ENCODE measurements around the gene CAMK1G. TPM values are rescaled to one million over a fixed set of nuclear protein-coding genes. Genes with fewer than 3 reads are reported as not detected.

The CAMK1G gene
- total and polyA plus RNA-seq, 12 donors = 0.11 to 0.71 (median 0.21) TPM; not detected in 9

DNA sequence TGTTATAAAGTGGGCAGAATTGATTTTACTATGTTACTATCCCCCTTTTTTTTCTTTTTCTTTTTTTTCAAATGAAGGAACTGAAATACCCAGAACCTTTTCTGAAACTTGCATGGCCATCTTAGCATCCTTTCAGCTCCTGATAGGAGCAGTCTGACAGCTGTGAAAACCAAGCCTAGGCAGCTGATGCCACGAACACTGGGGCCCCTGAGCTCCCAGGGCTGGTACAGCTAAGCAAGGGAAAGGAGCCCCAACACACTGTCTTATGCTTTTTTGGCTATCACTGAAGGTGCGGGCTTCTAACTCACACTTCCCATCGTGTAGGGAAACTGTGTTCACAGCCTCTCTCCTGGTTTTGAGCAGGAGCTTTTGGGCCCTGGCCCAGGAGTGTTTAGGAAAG, 23.0 kb upstream of the CAMK1G start:
- H3K36me3 ChIP-seq = no peaks in the 10 kb centered on the region
- H3K9me3 ChIP-seq = no peaks in the 10 kb centered on the region
- intact Hi-C loops (cut with DNase I) = loop anchor here in 6 of 10 donors (5.0 to 10.0 kb wide), 3 partner anchors 206 to 356 kb away; no protein-coding TSS in a partner anchor
- ATAC-seq (no peak), DNase-seq (no peak)
- TF ChIP-seq, protein P1, sequence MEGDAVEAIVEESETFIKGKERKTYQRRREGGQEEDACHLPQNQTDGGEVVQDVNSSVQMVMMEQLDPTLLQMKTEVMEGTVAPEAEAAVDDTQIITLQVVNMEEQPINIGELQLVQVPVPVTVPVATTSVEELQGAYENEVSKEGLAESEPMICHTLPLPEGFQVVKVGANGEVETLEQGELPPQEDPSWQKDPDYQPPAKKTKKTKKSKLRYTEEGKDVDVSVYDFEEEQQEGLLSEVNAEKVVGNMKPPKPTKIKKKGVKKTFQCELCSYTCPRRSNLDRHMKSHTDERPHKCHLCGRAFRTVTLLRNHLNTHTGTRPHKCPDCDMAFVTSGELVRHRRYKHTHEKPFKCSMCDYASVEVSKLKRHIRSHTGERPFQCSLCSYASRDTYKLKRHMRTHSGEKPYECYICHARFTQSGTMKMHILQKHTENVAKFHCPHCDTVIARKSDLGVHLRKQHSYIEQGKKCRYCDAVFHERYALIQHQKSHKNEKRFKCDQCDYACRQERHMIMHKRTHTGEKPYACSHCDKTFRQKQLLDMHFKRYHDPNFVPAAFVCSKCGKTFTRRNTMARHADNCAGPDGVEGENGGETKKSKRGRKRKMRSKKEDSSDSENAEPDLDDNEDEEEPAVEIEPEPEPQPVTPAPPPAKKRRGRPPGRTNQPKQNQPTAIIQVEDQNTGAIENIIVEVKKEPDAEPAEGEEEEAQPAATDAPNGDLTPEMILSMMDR (IDR thresholded peaks at IDR 0.05) = no peak
- H3K27ac ChIP-seq = no peak overlapping the region
- H3K4me3 ChIP-seq = no peak overlapping the region
- 73 to 78% methylated on average over 3 of the region's 3 CpGs for WGBS, 2 donors
- H3K27me3 ChIP-seq = peaks cover 0 to 21% (median 9%) of the 10 kb centered on the region in 7 donors
- H3K4me1 ChIP-seq = no peaks in the 10 kb centered on the region

DNA sequence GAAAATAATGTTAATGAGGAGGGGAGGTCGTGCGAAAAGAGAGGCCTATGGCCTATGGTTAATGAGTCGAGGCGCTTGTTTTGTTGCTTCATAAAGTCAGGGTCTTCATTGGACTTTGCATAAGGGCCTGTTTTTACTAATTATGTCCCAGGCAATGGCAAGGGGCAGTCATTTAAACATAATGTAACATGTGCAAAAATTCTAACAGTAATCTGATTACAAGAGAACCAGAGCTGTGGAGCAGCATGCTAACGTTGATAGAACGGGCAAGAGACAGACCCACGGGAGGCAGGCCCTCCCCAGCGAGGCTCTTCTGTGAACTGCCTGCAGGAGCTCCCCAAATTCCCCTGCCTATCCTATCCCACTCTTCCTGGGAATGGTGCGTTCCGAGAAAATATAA, 22.6 kb upstream of the CAMK1G start:
- DNase-seq = no peak
- Histone ChIP-seq H3K27me3 (peaks cover 0 to 25% (median 12%) of the 10 kb centered on the region in 7 donors), H3K4me1 (no peaks in the 10 kb centered on the region), H3K4me3 (no peak overlapping the region), H3K27ac (no peak overlapping the region), H3K36me3 (no peaks in the 10 kb centered on the region), H3K9me3 (no peaks in the 10 kb centered on the region)
- intact Hi-C loops (cut with DNase I) = loop anchor here in 6 of 10 donors (5.0 to 10.0 kb wide), 3 partner anchors 206 to 356 kb away; no protein-coding TSS in a partner anchor
- TF ChIP-seq, protein P1 (IDR thresholded peaks at IDR 0.05) = no peak
- WGBS, 2 donors = 91% methylated on average over 10 of the region's 10 CpGs
- ATAC-seq = no peak

DNA sequence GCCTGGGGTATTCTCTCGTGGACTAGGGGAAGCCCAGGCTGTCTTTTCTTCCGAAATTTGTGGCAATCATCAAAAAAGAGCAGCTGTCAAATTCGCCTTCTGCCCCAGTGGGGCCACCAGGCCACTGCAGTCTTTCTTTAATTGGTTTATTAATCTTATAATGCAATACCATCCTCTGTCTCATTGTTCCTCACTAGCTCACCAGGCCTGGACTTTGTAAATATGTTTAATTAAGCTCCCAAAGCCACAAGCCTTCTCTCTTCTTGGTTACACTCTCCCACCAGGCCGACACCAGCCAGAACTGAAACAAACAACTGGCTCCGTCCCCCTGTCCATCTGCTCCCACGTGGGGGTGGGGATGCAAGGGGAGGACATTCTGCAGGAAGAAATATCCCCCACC, 22.0 kb upstream of the CAMK1G start:
- no peak for ATAC-seq

DNA sequence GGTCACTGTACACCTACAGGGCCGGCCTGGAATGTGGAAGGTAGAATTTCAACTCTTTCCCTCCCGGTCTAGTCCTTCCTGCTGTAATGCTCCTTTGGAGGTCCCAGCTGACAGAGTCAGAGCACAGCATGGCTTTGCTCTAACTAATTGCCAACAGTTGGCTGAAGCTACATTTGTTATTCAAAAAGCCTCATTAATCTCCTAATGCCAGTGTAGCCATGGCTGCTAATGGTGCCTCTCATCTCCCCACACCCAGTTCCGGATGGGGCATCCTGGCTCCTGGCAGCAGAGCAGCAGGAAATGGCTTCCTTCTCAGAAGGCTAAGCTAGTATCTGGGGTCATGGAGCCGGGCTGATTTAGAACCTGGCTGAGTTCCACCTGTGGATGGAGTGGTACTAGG, 18.7 kb upstream of the CAMK1G start:
- no peak overlapping the region for H3K4me3 ChIP-seq
- no peak overlapping the region for H3K27ac ChIP-seq
- TF ChIP-seq, protein P1 (IDR thresholded peaks at IDR 0.05) = no peak
- no peaks in the 10 kb centered on the region for H3K9me3 ChIP-seq
- WGBS, 2 donors = 57 to 67% methylated on average over 4 of the region's 4 CpGs
- peaks cover 0 to 26% (median 12%) of the 10 kb centered on the region in 7 donors for H3K27me3 ChIP-seq
- ATAC-seq (no peak), DNase-seq (no peak)
- H3K36me3 ChIP-seq = no peaks in the 10 kb centered on the region
- H3K4me1 ChIP-seq = peaks cover 0 to 4% (median 0%) of the 10 kb centered on the region in 9 donors
- intact Hi-C loops (cut with DNase I) = loop anchor here in 8 of 10 donors (5.0 to 10.0 kb wide), 5 partner anchors 210 to 422 kb away; no protein-coding TSS in a partner anchor

More for the DNA sequence above, 22.0 kb upstream of the CAMK1G start:
- Histone ChIP-seq H3K27me3 (peaks cover 0 to 26% (median 12%) of the 10 kb centered on the region in 7 donors), H3K9me3 (no peaks in the 10 kb centered on the region), H3K4me3 (no peak overlapping the region), H3K27ac (no peak overlapping the region), H3K4me1 (no peaks in the 10 kb centered on the region), H3K36me3 (no peaks in the 10 kb centered on the region)
- WGBS, 2 donors = 71 to 77% methylated on average over 6 of the region's 6 CpGs
- no peak for DNase-seq
- intact Hi-C loops (cut with DNase I) = loop anchor here in 6 of 10 donors (5.0 to 10.0 kb wide), 3 partner anchors 207 to 357 kb away; no protein-coding TSS in a partner anchor
- TF ChIP-seq, protein P1 (IDR thresholded peaks at IDR 0.05) = no peak

Measured in heart right ventricle (tissue), 16 donors.